CD14-positive monocyte (primary cell): ENCODE results near the gene WLS. TPM values are rescaled to one million over a fixed set of nuclear protein-coding genes. Genes with fewer than 3 reads are reported as not detected.

Experiments used
- DNase-seq, 3 donors: peaks; one replicate each; pipeline ENCODE4 v3.0.0-alpha.2; 2011 to 2022
- H2AFZ ChIP-seq: 2 replicates; pipeline ENCODE4 v1.6.0; 2012; ENCODE audit warnings: mild to moderate bottlenecking, low read depth, low read length, inconsistent platforms; ENCODE audit not compliant: insufficient read depth, poor library complexity, severe bottlenecking
- H3K27ac ChIP-seq, 2 donors: 1 replicate in 1 of 2; 2 replicates in 1 of 2; pipeline ENCODE4 v1.5.1; 2012 to 2013; ENCODE audit warnings: low read length in 2 of 2, control low read depth in 1 of 2, inconsistent platforms in 1 of 2, low read depth in 1 of 2, mild to moderate bottlenecking in 1 of 2
- H3K27me3 ChIP-seq, 2 donors: one replicate each; pipeline versions ENCODE4 v1.6.0 to v1.6.1; 2011 to 2013; ENCODE audit warnings: low read length in 2 of 2; ENCODE audit not compliant: control insufficient read depth in 2 of 2, insufficient read depth in 2 of 2
- H3K36me3 ChIP-seq, 2 donors: replicated peaks in 1 of 2; 1 replicate in 1 of 2; 2 replicates in 1 of 2; pipeline versions ENCODE4 v1.5.1 to v1.6.1; 2012 to 2013; ENCODE audit warnings: low read length in 2 of 2, control low read depth in 1 of 2, inconsistent platforms in 1 of 2, mild to moderate bottlenecking in 1 of 2; ENCODE audit not compliant: insufficient read depth in 2 of 2, control insufficient read depth in 1 of 2
- H3K4me1 ChIP-seq, 2 donors: 1 replicate in 1 of 2; 2 replicates in 1 of 2; pipeline versions ENCODE4 v1.5.1 to v1.6.1; 2012 to 2013; ENCODE audit warnings: low read length in 2 of 2, control low read depth in 1 of 2, inconsistent platforms in 1 of 2, mild to moderate bottlenecking in 1 of 2, moderate library complexity in 1 of 2; ENCODE audit not compliant: insufficient read depth in 2 of 2, control insufficient read depth in 1 of 2
- H3K4me2 ChIP-seq: replicated peaks from 2 replicates; pipeline ENCODE3; 2012; ENCODE audit warnings: low read length, moderate library complexity, mild to moderate bottlenecking; ENCODE audit not compliant: poor library complexity, severe bottlenecking; ENCODE audit errors: extremely low read depth
- H3K4me3 ChIP-seq, 3 experiments: fragments of 200-600 bp in 1 of 3; sonication (generic) in 1 of 3; replicated peaks in 1 of 3; 1 replicate in 2 of 3; 2 replicates in 1 of 3; pipeline ENCODE4 v1.5.1; 2011 to 2013; ENCODE audit warnings: low read length in 3 of 3, mild to moderate bottlenecking in 3 of 3, control low read depth in 2 of 3, low read depth in 2 of 3, inconsistent platforms in 1 of 3, moderate library complexity in 1 of 3
- H3K79me2 ChIP-seq: 2 replicates; pipeline ENCODE4 v1.6.0; 2012; ENCODE audit warnings: mild to moderate bottlenecking, control low read depth, inconsistent platforms, low read length, moderate library complexity; ENCODE audit not compliant: insufficient read depth
- H3K9ac ChIP-seq: 2 replicates; pipeline ENCODE4 v1.6.0; 2017; ENCODE audit warnings: low read length, mild to moderate bottlenecking; ENCODE audit not compliant: insufficient read depth, poor library complexity, severe bottlenecking
- H3K9me3 ChIP-seq, 2 donors: replicated peaks in 1 of 2; 1 replicate in 1 of 2; 2 replicates in 1 of 2; pipeline versions ENCODE4 v1.5.1 to v1.6.1; 2012 to 2013; ENCODE audit warnings: low read length in 2 of 2, control low read depth in 1 of 2; ENCODE audit not compliant: control insufficient read depth in 1 of 2, insufficient read depth in 1 of 2
- H4K20me1 ChIP-seq: 2 replicates; pipeline ENCODE4 v1.6.0; 2012; ENCODE audit warnings: mild to moderate bottlenecking, low read length, control low read depth, moderate library complexity; ENCODE audit not compliant: insufficient read depth
- H3K27ac Mint-ChIP-seq, 7 donors: one replicate each; pipeline ENCODE4 v1.8.0; 2020; ENCODE audit warnings: mild to moderate bottlenecking in 7 of 7, mixed read lengths in 7 of 7, moderate library complexity in 6 of 7, inconsistent platforms in 2 of 7
- H3K27me3 Mint-ChIP-seq, 3 donors: one replicate each; pipeline ENCODE4 v1.8.0; 2021 to 2022; ENCODE audit warnings: low read depth in 3 of 3, mild to moderate bottlenecking in 3 of 3, mixed read lengths in 3 of 3, moderate library complexity in 3 of 3, inconsistent platforms in 1 of 3
- H3K36me3 Mint-ChIP-seq, 2 donors: one replicate each; pipeline ENCODE4 v1.8.0; 2020; ENCODE audit warnings: mixed read lengths in 2 of 2, inconsistent platforms in 1 of 2, mild to moderate bottlenecking in 1 of 2
- H3K4me1 Mint-ChIP-seq: one replicate; pipeline ENCODE4 v1.8.0; 2020; ENCODE audit warnings: mild to moderate bottlenecking, mixed read lengths
- H3K4me3 Mint-ChIP-seq, 2 donors: one replicate each; pipeline ENCODE4 v1.8.0; 2020; ENCODE audit warnings: mild to moderate bottlenecking in 2 of 2, mixed read lengths in 2 of 2, moderate library complexity in 1 of 2
- H3K9me3 Mint-ChIP-seq, 7 donors: one replicate each; pipeline ENCODE4 v1.8.0; 2020 to 2022; ENCODE audit warnings: mixed read lengths in 7 of 7, mild to moderate bottlenecking in 6 of 7, moderate library complexity in 6 of 7, inconsistent platforms in 2 of 7
- WGBS: methylation state at CpG from one replicate; pipeline ENCODE4 v1.1.5; 2013; ENCODE audit warnings: missing lambda C conversion rate; ENCODE audit not compliant: insufficient coverage; 5-methylcytosine and 5-hydroxymethylcytosine counted together
- intact Hi-C, 2 donors: fragments of 100-400 bp; cut with micrococcal nuclease; formaldehyde crosslinking; loops; one replicate each; pipeline versions ENCODE4 v1.15.0 to v1.15.1; 2023
- polyA plus RNA-seq, 3 donors: library from polyadenylated mRNA; depleted of rRNA in 1 of 3; unstranded in 2 of 3; stranded (reverse) in 1 of 3; fragments of 300-500 nt in 2 of 3; fragments of >200 nt in 1 of 3; fragmentation: Illumina TruSeq in 2 of 3; gene quantifications; 1 replicate in 2 of 3; 2 replicates in 1 of 3; pipeline ENCODE4 v1.2.3, GENCODE V29; 2012 to 2021
- TF ChIP-seq, protein P1 (sequence below): fragments of 200-600 bp; IDR thresholded peaks from one replicate; pipeline ENCODE4 v1.8.0; 2022; ENCODE audit warnings: antibody characterized with exemption, mild to moderate bottlenecking

WLS gene
- polyA plus RNA-seq, 3 donors = 29.8 to 46.3 (median 34.6) TPM

DNA sequence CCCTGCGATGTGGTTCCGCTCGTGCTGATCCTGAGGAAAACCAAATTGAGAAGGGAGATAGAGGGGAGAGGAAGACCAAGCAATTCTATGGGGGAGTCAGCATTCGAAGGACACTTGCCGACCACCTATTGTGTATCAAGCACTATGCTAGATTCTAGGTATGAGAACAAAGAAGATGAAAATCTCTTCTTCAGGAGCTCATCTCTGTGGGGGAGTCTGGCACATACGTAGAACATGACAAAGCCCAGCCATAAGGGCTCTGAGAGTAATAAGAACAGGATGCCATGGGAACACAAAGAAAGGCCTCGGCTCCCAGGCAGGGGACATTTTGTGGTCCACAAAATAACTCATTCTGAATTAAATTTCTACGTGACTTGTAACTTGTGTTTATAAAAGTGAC, 83.7 kb downstream of the WLS start:
- no peaks in the 10 kb centered on the region for H3K79me2 ChIP-seq
- no peak overlapping the region for H3K9ac ChIP-seq
- H4K20me1 ChIP-seq = no peaks in the 10 kb centered on the region
- Mint-ChIP-seq H3K4me1 (no peaks in the 10 kb centered on the region), H3K27ac (no peak overlapping the region), H3K36me3 (peaks cover 28 to 32% of the 10 kb centered on the region in 2 donors), H3K4me3 (no peak overlapping the region), H3K9me3 (no peaks in the 10 kb centered on the region), H3K27me3 (peaks cover 0 to 2% (median 0%) of the 10 kb centered on the region in 3 donors)
- no peak overlapping the region for H3K4me3 ChIP-seq
- H3K27me3 ChIP-seq = no peaks in the 10 kb centered on the region
- H3K36me3 ChIP-seq = peaks cover 86 to 100% of the 10 kb centered on the region in 2 donors
- intact Hi-C loops = no loop called here
- H2AFZ ChIP-seq = no peak overlapping the region
- no peaks in the 10 kb centered on the region for H3K4me1 ChIP-seq
- no peak overlapping the region for H3K27ac ChIP-seq
- WGBS = 97% methylated on average over 5 of the region's 8 CpGs
- no peak overlapping the region for H3K4me2 ChIP-seq
- TF ChIP-seq, protein P1, sequence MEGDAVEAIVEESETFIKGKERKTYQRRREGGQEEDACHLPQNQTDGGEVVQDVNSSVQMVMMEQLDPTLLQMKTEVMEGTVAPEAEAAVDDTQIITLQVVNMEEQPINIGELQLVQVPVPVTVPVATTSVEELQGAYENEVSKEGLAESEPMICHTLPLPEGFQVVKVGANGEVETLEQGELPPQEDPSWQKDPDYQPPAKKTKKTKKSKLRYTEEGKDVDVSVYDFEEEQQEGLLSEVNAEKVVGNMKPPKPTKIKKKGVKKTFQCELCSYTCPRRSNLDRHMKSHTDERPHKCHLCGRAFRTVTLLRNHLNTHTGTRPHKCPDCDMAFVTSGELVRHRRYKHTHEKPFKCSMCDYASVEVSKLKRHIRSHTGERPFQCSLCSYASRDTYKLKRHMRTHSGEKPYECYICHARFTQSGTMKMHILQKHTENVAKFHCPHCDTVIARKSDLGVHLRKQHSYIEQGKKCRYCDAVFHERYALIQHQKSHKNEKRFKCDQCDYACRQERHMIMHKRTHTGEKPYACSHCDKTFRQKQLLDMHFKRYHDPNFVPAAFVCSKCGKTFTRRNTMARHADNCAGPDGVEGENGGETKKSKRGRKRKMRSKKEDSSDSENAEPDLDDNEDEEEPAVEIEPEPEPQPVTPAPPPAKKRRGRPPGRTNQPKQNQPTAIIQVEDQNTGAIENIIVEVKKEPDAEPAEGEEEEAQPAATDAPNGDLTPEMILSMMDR = no peak
- no peaks in the 10 kb centered on the region for H3K9me3 ChIP-seq
- DNase-seq = no peak

DNA sequence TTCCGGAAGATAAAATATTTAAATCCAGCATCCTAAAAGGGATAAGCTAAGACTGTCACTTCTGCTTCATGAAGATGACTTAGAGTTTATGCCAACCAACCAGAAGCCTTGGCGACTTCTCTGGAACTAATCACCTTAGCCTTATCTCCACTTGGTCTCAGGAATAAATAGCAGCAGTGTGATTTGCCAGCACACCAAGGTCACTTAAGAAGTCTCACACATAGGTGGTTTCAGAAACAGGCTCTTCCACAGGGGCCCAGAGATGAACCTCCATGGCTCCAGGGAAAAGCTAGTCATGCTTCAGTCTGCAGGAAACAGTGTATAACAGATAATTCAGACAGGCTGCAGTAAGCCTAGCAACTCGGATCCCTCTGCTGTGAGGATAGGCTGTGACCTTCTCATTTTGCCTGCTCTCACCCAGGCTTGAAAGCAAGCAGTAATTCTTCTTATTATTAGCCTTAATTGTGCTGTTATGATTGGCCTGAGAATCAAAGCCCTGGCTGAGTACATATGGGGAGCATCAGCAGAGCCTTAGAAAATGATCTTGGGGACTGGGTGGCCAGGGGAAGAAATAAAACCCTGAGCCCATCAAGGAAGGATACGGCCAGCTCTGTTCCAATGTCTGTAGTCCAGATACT, 84.7 kb downstream of the WLS start:
- Histone ChIP-seq H4K20me1 (no peaks in the 10 kb centered on the region), H3K4me3 (no peak overlapping the region), H3K9me3 (no peaks in the 10 kb centered on the region), H3K9ac (no peak overlapping the region), H3K79me2 (no peaks in the 10 kb centered on the region), H3K4me1 (no peaks in the 10 kb centered on the region), H3K36me3 (peaks cover 77 to 97% of the 10 kb centered on the region in 2 donors), H3K27me3 (no peaks in the 10 kb centered on the region), H3K4me2 (no peak overlapping the region), H2AFZ (no peak overlapping the region), H3K27ac (no peak overlapping the region)
- DNase-seq = no peak
- TF ChIP-seq, protein P1 = no peak
- H3K4me1 Mint-ChIP-seq = no peaks in the 10 kb centered on the region
- no peak overlapping the region for H3K4me3 Mint-ChIP-seq
- 82% methylated on average over 3 of the region's 4 CpGs for WGBS
- no peaks in the 10 kb centered on the region for H3K9me3 Mint-ChIP-seq
- H3K36me3 Mint-ChIP-seq = peaks cover 31 to 32% of the 10 kb centered on the region in 2 donors
- peaks cover 0 to 2% (median 0%) of the 10 kb centered on the region in 3 donors for H3K27me3 Mint-ChIP-seq
- no peak overlapping the region for H3K27ac Mint-ChIP-seq
- intact Hi-C loops = no loop called here
